22Rv1 (cell line): ENCODE measurements around the gene UQCRC1.

ENCODE experiments used
- ZFX ChIP-seq: fragments of 450-650 bp; IDR thresholded peaks from 2 replicates; pipeline ENCODE4 v1.6.1; 2017; ENCODE audit warnings: antibody characterized with exemption, borderline replicate concordance
- TF ChIP-seq, protein P1 (sequence below): fragments of 450-650 bp; IDR thresholded peaks from 2 replicates; pipeline ENCODE4 v1.5.1; 2017; ENCODE audit warnings: mild to moderate bottlenecking

DNA sequence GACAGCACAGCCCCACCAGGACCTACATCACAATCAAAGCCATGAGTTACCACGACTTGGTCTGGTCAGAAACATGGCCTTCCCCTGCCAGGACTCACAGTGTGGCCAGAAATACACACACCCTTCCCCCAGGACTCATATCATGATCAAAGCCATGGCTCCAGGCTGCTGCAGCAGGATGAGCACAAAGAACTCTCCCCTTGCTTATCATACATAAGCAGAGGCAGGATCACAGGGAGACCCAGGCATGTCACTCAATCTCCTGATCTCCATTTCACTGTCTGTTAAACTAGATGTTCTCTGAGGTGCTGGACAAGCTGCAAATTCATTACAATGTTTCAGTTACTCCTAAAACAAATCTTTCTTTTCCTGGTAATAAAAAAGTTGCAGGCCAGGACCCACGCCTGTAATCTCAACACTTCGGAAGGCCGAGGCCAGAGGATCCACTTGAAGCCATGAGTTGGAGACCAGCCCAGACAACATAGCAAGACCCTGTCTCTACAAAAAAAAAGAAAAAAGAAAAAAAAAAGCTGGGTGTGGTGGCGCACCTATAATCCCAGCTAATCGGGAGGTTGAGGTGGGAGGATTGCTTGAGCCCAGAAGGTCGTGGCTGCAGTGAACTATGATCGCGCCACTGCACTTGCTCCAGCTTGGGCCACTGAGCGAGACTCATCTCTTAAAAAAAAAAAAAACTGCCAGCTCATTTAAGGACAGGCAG lies 54.1 kb downstream of the UQCRC1 start:
- TF ChIP-seq, protein P1, sequence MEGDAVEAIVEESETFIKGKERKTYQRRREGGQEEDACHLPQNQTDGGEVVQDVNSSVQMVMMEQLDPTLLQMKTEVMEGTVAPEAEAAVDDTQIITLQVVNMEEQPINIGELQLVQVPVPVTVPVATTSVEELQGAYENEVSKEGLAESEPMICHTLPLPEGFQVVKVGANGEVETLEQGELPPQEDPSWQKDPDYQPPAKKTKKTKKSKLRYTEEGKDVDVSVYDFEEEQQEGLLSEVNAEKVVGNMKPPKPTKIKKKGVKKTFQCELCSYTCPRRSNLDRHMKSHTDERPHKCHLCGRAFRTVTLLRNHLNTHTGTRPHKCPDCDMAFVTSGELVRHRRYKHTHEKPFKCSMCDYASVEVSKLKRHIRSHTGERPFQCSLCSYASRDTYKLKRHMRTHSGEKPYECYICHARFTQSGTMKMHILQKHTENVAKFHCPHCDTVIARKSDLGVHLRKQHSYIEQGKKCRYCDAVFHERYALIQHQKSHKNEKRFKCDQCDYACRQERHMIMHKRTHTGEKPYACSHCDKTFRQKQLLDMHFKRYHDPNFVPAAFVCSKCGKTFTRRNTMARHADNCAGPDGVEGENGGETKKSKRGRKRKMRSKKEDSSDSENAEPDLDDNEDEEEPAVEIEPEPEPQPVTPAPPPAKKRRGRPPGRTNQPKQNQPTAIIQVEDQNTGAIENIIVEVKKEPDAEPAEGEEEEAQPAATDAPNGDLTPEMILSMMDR, result no peak
- no peak for TF ChIP-seq ZFX
